ENCODE results near the gene SLX4IP. TPM values are rescaled to one million over a fixed set of nuclear protein-coding genes. Genes with fewer than 3 reads are reported as not detected.

Gene SLX4IP
- total RNA-seq, 1 experiment from 2014 or later: 5.4 TPM

- Mint-ChIP-seq H3K4me3 (ENCODE audit: low read depth, unreplicated experiment) (no peak overlapping the region), H3K27me3 (ENCODE audit: unreplicated experiment) (no peaks in the 10 kb centered on the region), H3K27ac (ENCODE audit: unreplicated experiment) (no peak overlapping the region), H3K4me1 (ENCODE audit: low read depth, unreplicated experiment) (peaks cover 79% of the 10 kb centered on the region), H3K9me3 (ENCODE audit: low read depth, unreplicated experiment) (no peaks in the 10 kb centered on the region), H3K36me3 (ENCODE audit: insufficient read depth, unreplicated experiment) (peaks cover 99% of the 10 kb centered on the region)
- TF ChIP-seq, protein P1, sequence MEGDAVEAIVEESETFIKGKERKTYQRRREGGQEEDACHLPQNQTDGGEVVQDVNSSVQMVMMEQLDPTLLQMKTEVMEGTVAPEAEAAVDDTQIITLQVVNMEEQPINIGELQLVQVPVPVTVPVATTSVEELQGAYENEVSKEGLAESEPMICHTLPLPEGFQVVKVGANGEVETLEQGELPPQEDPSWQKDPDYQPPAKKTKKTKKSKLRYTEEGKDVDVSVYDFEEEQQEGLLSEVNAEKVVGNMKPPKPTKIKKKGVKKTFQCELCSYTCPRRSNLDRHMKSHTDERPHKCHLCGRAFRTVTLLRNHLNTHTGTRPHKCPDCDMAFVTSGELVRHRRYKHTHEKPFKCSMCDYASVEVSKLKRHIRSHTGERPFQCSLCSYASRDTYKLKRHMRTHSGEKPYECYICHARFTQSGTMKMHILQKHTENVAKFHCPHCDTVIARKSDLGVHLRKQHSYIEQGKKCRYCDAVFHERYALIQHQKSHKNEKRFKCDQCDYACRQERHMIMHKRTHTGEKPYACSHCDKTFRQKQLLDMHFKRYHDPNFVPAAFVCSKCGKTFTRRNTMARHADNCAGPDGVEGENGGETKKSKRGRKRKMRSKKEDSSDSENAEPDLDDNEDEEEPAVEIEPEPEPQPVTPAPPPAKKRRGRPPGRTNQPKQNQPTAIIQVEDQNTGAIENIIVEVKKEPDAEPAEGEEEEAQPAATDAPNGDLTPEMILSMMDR (IDR thresholded peaks at IDR 0.05; ENCODE audit: unreplicated experiment): no peak
- CTCF ChIA-PET: no interaction called here
- BruUV-seq (replicated peaks): no TSS peak
- no peak for DNase-seq
- intact Hi-C loops (cut with micrococcal nuclease; ENCODE audit: unreplicated experiment): loop anchor here (10.0 kb wide), 1 partner anchor 106 kb away; no protein-coding TSS in a partner anchor
Observed at GRCh38 chr20:10661261-10661660, 226.2 kb downstream of the SLX4IP start.

GRCh38 chr20:10662151-10662550 is 227.0 kb downstream of the SLX4IP start:
- intact Hi-C loops (cut with micrococcal nuclease; ENCODE audit: unreplicated experiment): loop anchor here (10.0 kb wide), 1 partner anchor 107 kb away; no protein-coding TSS in a partner anchor
- no peaks in the 10 kb centered on the region for H3K27me3 Mint-ChIP-seq (ENCODE audit: unreplicated experiment)
- CTCF ChIA-PET: no interaction called here
- H3K9me3 Mint-ChIP-seq (ENCODE audit: low read depth, unreplicated experiment): no peaks in the 10 kb centered on the region
- peaks cover 99% of the 10 kb centered on the region for H3K36me3 Mint-ChIP-seq (ENCODE audit: insufficient read depth, unreplicated experiment)
- peaks cover 78% of the 10 kb centered on the region for H3K4me1 Mint-ChIP-seq (ENCODE audit: low read depth, unreplicated experiment)
- TF ChIP-seq, protein P1 (IDR thresholded peaks at IDR 0.05; ENCODE audit: unreplicated experiment): no peak
- no TSS peak for BruUV-seq (replicated peaks)
- H3K4me3 Mint-ChIP-seq (ENCODE audit: low read depth, unreplicated experiment): no peak overlapping the region
- no peak overlapping the region for H3K27ac Mint-ChIP-seq (ENCODE audit: unreplicated experiment)
- DNase-seq: no peak

GRCh38 chr20:10662661-10663458 is 227.8 kb downstream of the SLX4IP start:
- CTCF ChIA-PET: no interaction called here
- peaks cover 99% of the 10 kb centered on the region for H3K36me3 Mint-ChIP-seq (ENCODE audit: insufficient read depth, unreplicated experiment)
- H3K4me3 Mint-ChIP-seq (ENCODE audit: low read depth, unreplicated experiment): peak overlapping the region; percentile 82
- no peaks in the 10 kb centered on the region for H3K9me3 Mint-ChIP-seq (ENCODE audit: low read depth, unreplicated experiment)
- H3K4me1 Mint-ChIP-seq (ENCODE audit: low read depth, unreplicated experiment): peaks cover 71% of the 10 kb centered on the region
- TF ChIP-seq, protein P1 (IDR thresholded peaks at IDR 0.05; ENCODE audit: unreplicated experiment): no peak
- no TSS peak for BruUV-seq (replicated peaks)
- no peak for DNase-seq
- no peaks in the 10 kb centered on the region for H3K27me3 Mint-ChIP-seq (ENCODE audit: unreplicated experiment)
- intact Hi-C loops (cut with micrococcal nuclease; ENCODE audit: unreplicated experiment): loop anchor here (10.0 kb wide), 1 partner anchor 108 kb away; no protein-coding TSS in a partner anchor
- no peak overlapping the region for H3K27ac Mint-ChIP-seq (ENCODE audit: unreplicated experiment)

GRCh38 chr20:10663756-10664155 is 228.7 kb downstream of the SLX4IP start:
- intact Hi-C loops (cut with micrococcal nuclease; ENCODE audit: unreplicated experiment): loop anchor here (10.0 kb wide), 1 partner anchor 109 kb away; no protein-coding TSS in a partner anchor
- TF ChIP-seq, protein P1 (IDR thresholded peaks at IDR 0.05; ENCODE audit: unreplicated experiment): no peak
- Mint-ChIP-seq H3K4me1 (ENCODE audit: low read depth, unreplicated experiment) (peaks cover 68% of the 10 kb centered on the region), H3K27ac (ENCODE audit: unreplicated experiment) (peak overlapping the region; percentile 84), H3K36me3 (ENCODE audit: insufficient read depth, unreplicated experiment) (peaks cover 99% of the 10 kb centered on the region), H3K4me3 (ENCODE audit: low read depth, unreplicated experiment) (peak overlapping the region; percentile 82), H3K9me3 (ENCODE audit: low read depth, unreplicated experiment) (no peaks in the 10 kb centered on the region), H3K27me3 (ENCODE audit: unreplicated experiment) (no peaks in the 10 kb centered on the region)
- CTCF ChIA-PET: no interaction called here
- no peak for DNase-seq
- no TSS peak for BruUV-seq (replicated peaks)
